Left ventricle myocardium inferior (tissue), 1 donor: Measurements from ENCODE around the gene SEMA4C. TPM values are rescaled to one million over a fixed set of nuclear protein-coding genes. Genes with fewer than 3 reads are reported as not detected.
A peak's percentile ranks its signal among the peaks of the same experiment; 100 is the strongest.

Source experiments
- DNase-seq: peaks from one replicate; pipeline ENCODE4 v3.0.0-alpha.2; 2020
- H3K27ac ChIP-seq: fragments of 200-600 bp; replicated peaks from 2 replicates; pipeline ENCODE4 v1.8.0; 2021
- H3K27me3 ChIP-seq: fragments of 200-600 bp; 2 replicates; pipeline ENCODE4 v1.8.0; 2021; ENCODE audit warnings: low read depth
- H3K36me3 ChIP-seq: fragments of 200-600 bp; 2 replicates; pipeline ENCODE4 v1.8.0; 2021
- H3K4me1 ChIP-seq: fragments of 200-600 bp; 2 replicates; pipeline ENCODE4 v1.8.0; 2021
- H3K4me3 ChIP-seq: fragments of 200-600 bp; 2 replicates; pipeline ENCODE4 v1.8.0; 2021; ENCODE audit warnings: mild to moderate bottlenecking, moderate library complexity
- H3K9me3 ChIP-seq: fragments of 200-600 bp; replicated peaks from 2 replicates; pipeline ENCODE4 v1.8.0; 2021
- CTCF ChIP-seq: fragments of 200-600 bp; IDR thresholded peaks from 2 replicates; pipeline ENCODE4 v1.8.0; 2021; ENCODE audit warnings: antibody characterized with exemption, mild to moderate bottlenecking, borderline replicate concordance
- intact Hi-C: fragments of 100-400 bp; cut with micrococcal nuclease; formaldehyde crosslinking; loops from one replicate; pipeline ENCODE4 v1.11.0; 2022
- total RNA-seq: library from RNA; stranded (reverse); fragmentation: NEBNext Ultra II Directional; extraction: Animal tissue kit (Norgen Biotek cat#: 25700); gene quantifications from one replicate; pipeline ENCODE4 v1.2.1, GENCODE V29; 2021
- donor health status: DM: no; HTN: yes; CAD: no; lungs with severe emphysema.

Gene SEMA4C
- total RNA-seq, 1 donor from 2014 or later: 16.6 TPM

- Histone ChIP-seq H3K27ac (peak overlapping the region; percentile 87), H3K4me3 (no peak overlapping the region), H3K9me3 (no peaks in the 10 kb centered on the region), H3K36me3 (peaks cover 53% of the 10 kb centered on the region), H3K4me1 (peaks cover 69% of the 10 kb centered on the region), H3K27me3 (no peaks in the 10 kb centered on the region)
- TF ChIP-seq CTCF: no peak
- intact Hi-C loops: no loop called here
- no peak for DNase-seq
These were observed 9.5 kb downstream of the SEMA4C start for GRCh38 chr2:96860065-96861029.

- Histone ChIP-seq H3K4me3 (no peak overlapping the region), H3K4me1 (peaks cover 63% of the 10 kb centered on the region)
These were observed 10.2 kb downstream of the SEMA4C start for GRCh38 chr2:96859681-96860064.

GRCh38 chr2:96859099-96859649 is 10.7 kb downstream of the SEMA4C start:
- Histone ChIP-seq H3K36me3 (peaks cover 44% of the 10 kb centered on the region), H3K4me3 (peak overlapping the region; percentile 90)

More at GRCh38 chr2:96859681-96860064, 10.2 kb downstream of the SEMA4C start:
- Histone ChIP-seq H3K9me3 (no peaks in the 10 kb centered on the region), H3K36me3 (peaks cover 47% of the 10 kb centered on the region), H3K27me3 (no peaks in the 10 kb centered on the region), H3K27ac (peak overlapping the region; percentile 87)
- TF ChIP-seq CTCF: no peak
- no peak for DNase-seq
- intact Hi-C loops: loop anchor here (5.0 kb wide), 1 partner anchor 93 kb away; no protein-coding TSS in a partner anchor

GRCh38 chr2:96857667-96858372 is 12.1 kb downstream of the SEMA4C start, which contains the start of gene ANKRD39:
Gene ANKRD39 (minus strand): TSS chr2:96858016. CDS start chr2:96857987, 29 bp downstream.
- Histone ChIP-seq H3K9me3 (no peaks in the 10 kb centered on the region), H3K27ac (peak within 1 kb of the TSS; percentile 87), H3K36me3 (peaks cover 44% of the 10 kb centered on the region), H3K4me1 (peaks cover 51% of the 10 kb centered on the region), H3K27me3 (no peaks in the 10 kb centered on the region), H3K4me3 (peak within 1 kb of the TSS; percentile 90)
- intact Hi-C loops: loop anchor here (5.0 kb wide), 1 partner anchor 94 kb away; no protein-coding TSS in a partner anchor
- TF ChIP-seq CTCF: peak; percentile 86
- peak; percentile 98 for DNase-seq

More at GRCh38 chr2:96859099-96859649, 10.7 kb downstream of the SEMA4C start:
- H3K4me1 ChIP-seq: peaks cover 58% of the 10 kb centered on the region
- TF ChIP-seq CTCF: no peak
- H3K27me3 ChIP-seq: no peaks in the 10 kb centered on the region
- H3K9me3 ChIP-seq: no peaks in the 10 kb centered on the region
- DNase-seq: peak; percentile 72
- intact Hi-C loops: loop anchor here (5.0 kb wide), 1 partner anchor 93 kb away; no protein-coding TSS in a partner anchor
- H3K27ac ChIP-seq: peak overlapping the region; percentile 87
